Type B pancreatic cell (in vitro differentiated cells): ENCODE measurements around the gene SLC10A7. TPM values are rescaled to one million over a fixed set of nuclear protein-coding genes. Genes with fewer than 3 reads are reported as not detected.

ENCODE experiments used
- DNase-seq: peaks from one replicate; pipeline ENCODE4 v3.0.0; 2021; ENCODE audit warnings: mixed read lengths; ENCODE audit not compliant: unreplicated experiment; ENCODE audit errors: extremely low spot score
- H3K27ac Mint-ChIP-seq: 2 replicates; pipeline ENCODE4 v1.8.0; 2021; ENCODE audit warnings: mild to moderate bottlenecking, mixed read lengths
- H3K27me3 Mint-ChIP-seq: 2 replicates; pipeline ENCODE4 v1.8.0; 2021; ENCODE audit warnings: mixed read lengths
- H3K36me3 Mint-ChIP-seq: 2 replicates; pipeline ENCODE4 v1.8.0; 2021; ENCODE audit warnings: mixed read lengths
- H3K4me1 Mint-ChIP-seq: one replicate; pipeline ENCODE4 v1.8.0; 2021; ENCODE audit warnings: mixed read lengths; ENCODE audit not compliant: unreplicated experiment
- H3K4me3 Mint-ChIP-seq: 2 replicates; pipeline ENCODE4 v1.8.0; 2021; ENCODE audit warnings: mild to moderate bottlenecking, mixed read lengths
- H3K9me3 Mint-ChIP-seq: 2 replicates; pipeline ENCODE4 v1.8.0; 2021; ENCODE audit warnings: mixed read lengths
- CTCF ChIP-seq: fragments of 200-600 bp; sonication (generic); conservative IDR thresholded peaks from 2 replicates; pipeline ENCODE4 v1.5.0; 2021; ENCODE audit warnings: antibody characterized with exemption, mild to moderate bottlenecking
- total RNA-seq: library from RNA; stranded (reverse); gene quantifications from 2 replicates; pipeline ENCODE4 v1.2.1, GENCODE V29; 2021; ENCODE audit warnings: low replicate concordance

Gene SLC10A7
- total RNA-seq, 1 donor from 2014 or later = 16.1 TPM

DNA sequence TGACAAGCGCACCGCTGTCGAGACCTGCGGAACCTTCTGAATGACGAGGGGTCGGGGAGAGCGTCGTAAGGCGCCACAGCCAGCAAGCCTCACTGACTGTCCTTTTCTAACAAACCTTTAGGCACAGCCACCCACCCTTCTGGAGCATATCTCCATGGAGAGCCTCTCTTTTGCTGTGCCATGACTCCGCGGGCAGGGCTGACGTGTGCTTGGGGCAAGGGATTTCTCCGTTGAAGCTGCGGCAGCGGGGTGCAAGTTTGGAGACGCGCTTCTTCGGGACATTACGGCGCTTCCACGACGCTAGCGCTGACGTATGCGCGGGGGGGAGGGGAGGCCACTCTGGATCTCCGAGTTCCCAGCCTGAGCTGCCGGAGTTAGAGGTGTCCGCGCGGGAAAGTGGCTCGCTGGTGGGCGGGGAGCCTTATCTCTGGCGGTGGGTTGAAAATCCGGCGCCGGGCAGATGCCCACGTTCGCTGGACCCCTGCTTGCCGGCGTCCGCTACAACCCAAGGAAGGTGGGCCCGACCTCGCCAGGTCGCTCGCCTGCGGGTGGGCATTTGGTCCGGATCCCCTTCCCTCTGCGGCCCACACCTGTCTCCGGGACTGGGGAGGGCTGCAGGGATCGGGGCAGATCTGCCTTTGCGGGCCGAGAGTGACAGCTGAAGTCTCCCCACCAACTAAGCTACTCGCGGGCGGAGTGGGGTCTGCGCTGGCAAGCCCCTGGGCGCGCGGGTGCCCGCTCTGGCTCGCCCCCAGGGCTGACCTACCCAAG, 543 bp upstream of the SLC10A7 start:
- H3K27ac Mint-ChIP-seq = peak overlapping the region; percentile 87
- H3K9me3 Mint-ChIP-seq = no peaks in the 10 kb centered on the region
- H3K27me3 Mint-ChIP-seq = no peaks in the 10 kb centered on the region
- peaks cover 11% of the 10 kb centered on the region for H3K4me1 Mint-ChIP-seq
- H3K4me3 Mint-ChIP-seq = no peak overlapping the region
- peak; percentile 85 for DNase-seq
- no peaks in the 10 kb centered on the region for H3K36me3 Mint-ChIP-seq
- TF ChIP-seq CTCF = no peak

DNA sequence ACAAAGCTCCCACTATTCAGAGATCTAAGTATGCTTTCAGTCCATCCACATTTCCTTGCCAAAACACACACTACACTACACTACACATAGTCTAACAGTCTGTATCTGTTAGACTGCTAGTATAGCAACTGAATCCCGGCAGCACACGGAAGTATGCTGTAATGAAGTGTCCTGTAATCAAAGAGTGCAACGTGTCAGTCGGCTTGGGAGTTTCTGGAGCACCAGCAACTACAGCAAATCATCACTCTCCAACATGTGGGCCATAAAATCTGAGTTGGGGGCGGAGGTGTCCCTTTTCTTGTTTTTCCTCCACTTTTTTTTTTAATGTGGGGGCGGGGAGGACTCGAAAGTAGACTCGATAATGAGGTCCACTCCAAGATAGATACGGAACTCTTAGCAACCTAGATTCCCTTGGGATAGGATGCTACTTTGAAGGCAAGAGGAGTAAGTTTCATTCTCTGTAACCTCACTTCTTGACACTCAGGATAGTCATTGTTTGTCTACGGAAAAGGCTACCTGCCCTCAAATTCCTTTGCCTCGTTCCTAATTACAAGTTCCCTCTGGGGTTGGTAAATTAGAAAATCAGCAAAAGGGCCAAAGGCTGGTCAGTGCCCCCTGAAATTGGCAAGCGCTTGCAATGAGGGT, 722 bp downstream of the SLC10A7 start:
- Mint-ChIP-seq H3K4me1 (peaks cover 5% of the 10 kb centered on the region), H3K36me3 (no peaks in the 10 kb centered on the region), H3K27ac (no peak overlapping the region), H3K4me3 (no peak overlapping the region), H3K27me3 (no peaks in the 10 kb centered on the region), H3K9me3 (no peaks in the 10 kb centered on the region)
- TF ChIP-seq CTCF = no peak
- no peak for DNase-seq

- Mint-ChIP-seq H3K27me3 (no peaks in the 10 kb centered on the region), H3K9me3 (no peaks in the 10 kb centered on the region), H3K4me1 (peaks cover 3% of the 10 kb centered on the region), H3K27ac (no peak overlapping the region), H3K4me3 (no peak overlapping the region), H3K36me3 (peaks cover 6% of the 10 kb centered on the region)
- peak; percentile 37 for TF ChIP-seq CTCF
- no peak for DNase-seq
Measured at GRCh38 chr4:146514651-146515357, 6.9 kb downstream of the SLC10A7 start.

- H3K27ac Mint-ChIP-seq = no peak overlapping the region
- TF ChIP-seq CTCF = no peak
- no peaks in the 10 kb centered on the region for H3K9me3 Mint-ChIP-seq
- peaks cover 12% of the 10 kb centered on the region for H3K36me3 Mint-ChIP-seq
- H3K27me3 Mint-ChIP-seq = no peaks in the 10 kb centered on the region
- no peak for DNase-seq
- H3K4me1 Mint-ChIP-seq = peaks cover 3% of the 10 kb centered on the region
- no peak overlapping the region for H3K4me3 Mint-ChIP-seq
Measured at GRCh38 chr4:146513548-146513947, 8.2 kb downstream of the SLC10A7 start.

GRCh38 chr4:146511381-146511780, 10.4 kb downstream of the SLC10A7 start:
- Mint-ChIP-seq H3K4me3 (no peak overlapping the region), H3K9me3 (no peaks in the 10 kb centered on the region), H3K27ac (no peak overlapping the region), H3K27me3 (no peaks in the 10 kb centered on the region), H3K36me3 (peaks cover 18% of the 10 kb centered on the region), H3K4me1 (peaks cover 3% of the 10 kb centered on the region)
- TF ChIP-seq CTCF = no peak
- DNase-seq = no peak
